NCI-H446 (cell line): Measurements from ENCODE around the gene ERC1.

Experiments used
- DNase-seq, 2 experiments: peaks; one replicate each; lab custom pipeline; 2025; lab: John Stamatoyannopoulos, UW

ERC1 gene

GRCh38 chr12:1509413-1510052, 518.5 kb downstream of the ERC1 start:
- no peak for DNase-seq

GRCh38 chr12:1510056-1510812, 519.2 kb downstream of the ERC1 start:
- no peak for DNase-seq

- no peak for DNase-seq
Observed at GRCh38 chr12:1515010-1515409, 524.0 kb downstream of the ERC1 start.

- DNase-seq: no peak
Observed at GRCh38 chr12:1515428-1515827, 524.4 kb downstream of the ERC1 start.

GRCh38 chr12:1517007-1517406, 526.0 kb downstream of the ERC1 start:
- DNase-seq: peak in 1 of 2 experiments; percentile 57

GRCh38 chr12:1517734-1518525, 526.9 kb downstream of the ERC1 start:
- no peak for DNase-seq

- DNase-seq: peak; percentile 16 to 34
Observed at GRCh38 chr12:1518591-1519516, 527.8 kb downstream of the ERC1 start.

GRCh38 chr12:1519642-1520041, 528.6 kb downstream of the ERC1 start:
- DNase-seq: no peak

- DNase-seq: no peak
Observed at GRCh38 chr12:1523046-1523445, 532.0 kb downstream of the ERC1 start.

GRCh38 chr12:1523558-1524050, 532.6 kb downstream of the ERC1 start:
- no peak for DNase-seq

GRCh38 chr12:1525858-1526257, 534.8 kb downstream of the ERC1 start:
- no peak for DNase-seq

- no peak for DNase-seq
Observed at GRCh38 chr12:1527789-1528188, 536.8 kb downstream of the ERC1 start.

GRCh38 chr12:1528791-1529190, 537.8 kb downstream of the ERC1 start:
- DNase-seq: no peak

- no peak for DNase-seq
Observed at GRCh38 chr12:1529228-1529861, 538.3 kb downstream of the ERC1 start.

- DNase-seq: peak in 1 of 2 experiments; percentile 33
Observed at GRCh38 chr12:1529862-1530591, 539.0 kb downstream of the ERC1 start.

- DNase-seq: no peak
Observed at GRCh38 chr12:1530592-1531152, 539.6 kb downstream of the ERC1 start.

GRCh38 chr12:1531153-1531653, 540.2 kb downstream of the ERC1 start:
- DNase-seq: peak in 1 of 2 experiments; percentile 31

- no peak for DNase-seq
Observed at GRCh38 chr12:1531654-1532374, 540.8 kb downstream of the ERC1 start.
